Liver (tissue), 9 donors: Measurements from ENCODE around the gene PPP4R4. TPM values are rescaled to one million over a fixed set of nuclear protein-coding genes. Genes with fewer than 3 reads are reported as not detected.

Experiments used
- DNase-seq: peaks from one replicate; pipeline ENCODE4 v3.0.0-alpha.2; 2017; ENCODE audit warnings: low spot score
- H3K27ac ChIP-seq, 2 donors: one replicate each; pipeline ENCODE4 v1.7.0; 2013; ENCODE audit warnings: inconsistent platforms in 2 of 2, low read length in 2 of 2, control low read depth in 1 of 2, low read depth in 1 of 2, mild to moderate bottlenecking in 1 of 2
- H3K27me3 ChIP-seq, 4 donors: one replicate each; pipeline versions ENCODE4 v1.6.1 to v1.7.0; 2013; ENCODE audit warnings: low read length in 3 of 4, inconsistent platforms in 1 of 4, mild to moderate bottlenecking in 1 of 4, moderate library complexity in 1 of 4; ENCODE audit not compliant: control insufficient read depth in 4 of 4, insufficient read depth in 4 of 4
- H3K36me3 ChIP-seq, 4 donors: one replicate each; pipeline versions ENCODE4 v1.6.1 to v1.7.0; 2013; ENCODE audit warnings: low read length in 3 of 4, mild to moderate bottlenecking in 3 of 4, low read depth in 1 of 4, moderate library complexity in 1 of 4; ENCODE audit not compliant: control insufficient read depth in 4 of 4, insufficient read depth in 3 of 4
- H3K4me1 ChIP-seq, 4 donors: one replicate each; pipeline versions ENCODE4 v1.6.1 to v1.7.0; 2013; ENCODE audit warnings: low read length in 3 of 4, mild to moderate bottlenecking in 3 of 4, moderate library complexity in 1 of 4; ENCODE audit not compliant: control insufficient read depth in 4 of 4, insufficient read depth in 4 of 4
- H3K4me3 ChIP-seq, 3 donors: one replicate each; pipeline versions ENCODE4 v1.6.1 to v1.7.0; 2013; ENCODE audit warnings: low read length in 3 of 3, control low read depth in 1 of 3, low read depth in 1 of 3, mild to moderate bottlenecking in 1 of 3
- H3K9ac ChIP-seq, 2 donors: one replicate each; pipeline ENCODE4 v1.7.0; 2013; ENCODE audit warnings: low read length in 2 of 2, mild to moderate bottlenecking in 2 of 2, moderate library complexity in 2 of 2, control low read depth in 1 of 2, low read depth in 1 of 2
- H3K9me3 ChIP-seq, 4 donors: one replicate each; pipeline versions ENCODE4 v1.6.1 to v1.7.0; 2013; ENCODE audit warnings: low read length in 3 of 4; ENCODE audit not compliant: control insufficient read depth in 4 of 4
- EGR1 ChIP-seq, 2 donors: IDR thresholded peaks; 2 replicates each; pipeline ENCODE4 v1.6.1; 2016 to 2018; ENCODE audit warnings: antibody characterized with exemption in 2 of 2, low read depth in 2 of 2
- FOXA1 ChIP-seq: IDR thresholded peaks from 2 replicates; pipeline ENCODE4 v1.6.1; 2016; ENCODE audit warnings: antibody characterized with exemption
- FOXA2 ChIP-seq: IDR thresholded peaks from 2 replicates; pipeline ENCODE4 v1.6.1; 2016; ENCODE audit warnings: antibody characterized with exemption
- GABPA ChIP-seq, 2 donors: IDR thresholded peaks in 1 of 2; conservative IDR thresholded peaks in 1 of 2; 2 replicates each; pipeline ENCODE4 v1.6.1; 2016; ENCODE audit warnings: antibody characterized with exemption in 2 of 2, mild to moderate bottlenecking in 1 of 2, moderate library complexity in 1 of 2
- HNF4A ChIP-seq, 2 donors: conservative IDR thresholded peaks; 2 replicates each; pipeline ENCODE4 v1.6.1; 2016; ENCODE audit warnings: antibody characterized with exemption in 2 of 2, mild to moderate bottlenecking in 2 of 2
- HNF4G ChIP-seq: IDR thresholded peaks from 2 replicates; pipeline ENCODE4 v1.6.1; 2016; ENCODE audit warnings: antibody characterized with exemption
- JUND ChIP-seq, 2 donors: IDR thresholded peaks; 2 replicates each; pipeline ENCODE4 v1.6.1; 2016; ENCODE audit warnings: antibody characterized with exemption in 2 of 2
- NR2F2 ChIP-seq: IDR thresholded peaks from 2 replicates; pipeline ENCODE4 v1.6.1; 2016; ENCODE audit warnings: antibody characterized with exemption
- RAD21 ChIP-seq, 2 donors: IDR thresholded peaks; 2 replicates each; pipeline ENCODE4 v1.6.1; 2016; ENCODE audit warnings: antibody characterized with exemption in 2 of 2, mild to moderate bottlenecking in 2 of 2
- RXRA ChIP-seq, 2 donors: IDR thresholded peaks; 2 replicates each; pipeline ENCODE4 v1.6.1; 2017 to 2018; ENCODE audit warnings: antibody characterized with exemption in 2 of 2, mild to moderate bottlenecking in 1 of 2
- SP1 ChIP-seq: IDR thresholded peaks from 2 replicates; pipeline ENCODE4 v1.6.1; 2018; ENCODE audit warnings: antibody characterized with exemption, mild to moderate bottlenecking
- TAF1 ChIP-seq: conservative IDR thresholded peaks from 2 replicates; pipeline ENCODE4 v1.6.1; 2016; ENCODE audit warnings: antibody characterized with exemption, mild to moderate bottlenecking
- YY1 ChIP-seq: IDR thresholded peaks from 2 replicates; pipeline ENCODE4 v1.6.1; 2016; ENCODE audit warnings: antibody characterized with exemption, mild to moderate bottlenecking
- WGBS: extraction: QIAGEN DNeasy Blood & Tissue Kit; methylation state at CpG from one replicate; pipeline ENCODE4 v1.1.7; 2013; 5-methylcytosine and 5-hydroxymethylcytosine counted together
- polyA plus RNA-seq, 2 donors: library from polyadenylated mRNA; stranded (reverse) in 1 of 2; unstranded in 1 of 2; fragments of 200-250 nt in 1 of 2; fragments of >200 nt in 1 of 2; fragmentation: Nextera tagmentation in 1 of 2; extraction: Ambion mirVana in 1 of 2; gene quantifications; one replicate each; pipeline versions ENCODE4 v1.2.1 to v1.2.3, GENCODE V29; 2013 to 2015
- total RNA-seq, 2 donors: library from RNA; depleted of rRNA; stranded (reverse); fragments of >200 nt; gene quantifications; one replicate each; pipeline ENCODE4 v1.2.3, GENCODE V29; 2014
- TF ChIP-seq, protein P1 (sequence below): IDR thresholded peaks from 2 replicates; pipeline ENCODE4 v1.6.1; 2016; ENCODE audit warnings: antibody characterized with exemption, mild to moderate bottlenecking
- TF ChIP-seq, protein P2 (sequence below): IDR thresholded peaks from 2 replicates; pipeline ENCODE4 v1.6.1; 2016; ENCODE audit warnings: antibody characterized with exemption
- TF ChIP-seq, protein P3 (sequence below): IDR thresholded peaks from 2 replicates; pipeline ENCODE4 v1.6.1; 2016; ENCODE audit warnings: antibody characterized with exemption
- TF ChIP-seq, protein P4 (sequence below): fragments of 150-350 bp; IDR thresholded peaks from 2 replicates; pipeline ENCODE4 v1.5.1; 2017; ENCODE audit warnings: improper control_type of control experiment, low read depth, low read length; ENCODE audit not compliant: missing input control
- TF ChIP-seq, protein P5 (sequence below): IDR thresholded peaks from 2 replicates; pipeline ENCODE4 v1.6.1; 2016; ENCODE audit warnings: antibody characterized with exemption
- donor health status: healthy.
- donor health status: healthy.
- donor health status: healthy.
- donor health status: healthy.
- donor health status: healthy.

PPP4R4 gene
- total and polyA plus RNA-seq, 4 donors = 0.52 to 2.4 (median 0.99) TPM

DNA sequence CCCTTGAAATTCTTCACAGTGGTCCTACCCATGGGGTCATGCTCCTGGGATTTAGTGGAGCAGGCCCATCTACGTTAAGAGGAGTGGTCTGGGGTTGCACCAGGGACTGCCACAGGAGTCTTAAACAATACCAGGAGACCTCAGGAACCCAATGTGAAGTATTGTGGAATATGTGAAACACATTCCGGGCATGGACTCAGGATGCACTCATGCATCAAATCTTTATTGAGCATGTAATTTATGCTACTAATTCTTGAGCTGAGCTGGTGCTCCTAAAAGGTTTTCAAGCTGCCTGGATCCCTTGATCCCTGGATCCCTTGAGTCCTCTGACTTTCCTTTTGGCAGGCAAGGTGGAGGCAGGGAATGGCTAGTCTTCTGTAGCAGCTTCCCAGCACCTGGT is 110.1 kb downstream of the PPP4R4 start:
- Histone ChIP-seq H3K27me3 (no peaks in the 10 kb centered on the region), H3K9me3 (no peaks in the 10 kb centered on the region), H3K9ac (no peak overlapping the region), H3K4me1 (peaks cover 0 to 32% (median 20%) of the 10 kb centered on the region in 4 donors), H3K36me3 (peaks cover 9 to 43% (median 37%) of the 10 kb centered on the region in 4 donors), H3K27ac (no peak overlapping the region), H3K4me3 (no peak overlapping the region)
- no peak for DNase-seq
- no peak for TF ChIP-seq RXRA (IDR thresholded peaks at IDR 0.05)
- no peak for TF ChIP-seq TAF1
- TF ChIP-seq, protein P1, sequence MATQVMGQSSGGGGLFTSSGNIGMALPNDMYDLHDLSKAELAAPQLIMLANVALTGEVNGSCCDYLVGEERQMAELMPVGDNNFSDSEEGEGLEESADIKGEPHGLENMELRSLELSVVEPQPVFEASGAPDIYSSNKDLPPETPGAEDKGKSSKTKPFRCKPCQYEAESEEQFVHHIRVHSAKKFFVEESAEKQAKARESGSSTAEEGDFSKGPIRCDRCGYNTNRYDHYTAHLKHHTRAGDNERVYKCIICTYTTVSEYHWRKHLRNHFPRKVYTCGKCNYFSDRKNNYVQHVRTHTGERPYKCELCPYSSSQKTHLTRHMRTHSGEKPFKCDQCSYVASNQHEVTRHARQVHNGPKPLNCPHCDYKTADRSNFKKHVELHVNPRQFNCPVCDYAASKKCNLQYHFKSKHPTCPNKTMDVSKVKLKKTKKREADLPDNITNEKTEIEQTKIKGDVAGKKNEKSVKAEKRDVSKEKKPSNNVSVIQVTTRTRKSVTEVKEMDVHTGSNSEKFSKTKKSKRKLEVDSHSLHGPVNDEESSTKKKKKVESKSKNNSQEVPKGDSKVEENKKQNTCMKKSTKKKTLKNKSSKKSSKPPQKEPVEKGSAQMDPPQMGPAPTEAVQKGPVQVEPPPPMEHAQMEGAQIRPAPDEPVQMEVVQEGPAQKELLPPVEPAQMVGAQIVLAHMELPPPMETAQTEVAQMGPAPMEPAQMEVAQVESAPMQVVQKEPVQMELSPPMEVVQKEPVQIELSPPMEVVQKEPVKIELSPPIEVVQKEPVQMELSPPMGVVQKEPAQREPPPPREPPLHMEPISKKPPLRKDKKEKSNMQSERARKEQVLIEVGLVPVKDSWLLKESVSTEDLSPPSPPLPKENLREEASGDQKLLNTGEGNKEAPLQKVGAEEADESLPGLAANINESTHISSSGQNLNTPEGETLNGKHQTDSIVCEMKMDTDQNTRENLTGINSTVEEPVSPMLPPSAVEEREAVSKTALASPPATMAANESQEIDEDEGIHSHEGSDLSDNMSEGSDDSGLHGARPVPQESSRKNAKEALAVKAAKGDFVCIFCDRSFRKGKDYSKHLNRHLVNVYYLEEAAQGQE = no peak
- no peak for TF ChIP-seq JUND (IDR thresholded peaks at IDR 0.05)
- TF ChIP-seq, protein P2, sequence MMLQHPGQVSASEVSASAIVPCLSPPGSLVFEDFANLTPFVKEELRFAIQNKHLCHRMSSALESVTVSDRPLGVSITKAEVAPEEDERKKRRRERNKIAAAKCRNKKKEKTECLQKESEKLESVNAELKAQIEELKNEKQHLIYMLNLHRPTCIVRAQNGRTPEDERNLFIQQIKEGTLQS = no peak
- no peak for TF ChIP-seq HNF4G
- TF ChIP-seq FOXA1 = no peak
- TF ChIP-seq, protein P3, sequence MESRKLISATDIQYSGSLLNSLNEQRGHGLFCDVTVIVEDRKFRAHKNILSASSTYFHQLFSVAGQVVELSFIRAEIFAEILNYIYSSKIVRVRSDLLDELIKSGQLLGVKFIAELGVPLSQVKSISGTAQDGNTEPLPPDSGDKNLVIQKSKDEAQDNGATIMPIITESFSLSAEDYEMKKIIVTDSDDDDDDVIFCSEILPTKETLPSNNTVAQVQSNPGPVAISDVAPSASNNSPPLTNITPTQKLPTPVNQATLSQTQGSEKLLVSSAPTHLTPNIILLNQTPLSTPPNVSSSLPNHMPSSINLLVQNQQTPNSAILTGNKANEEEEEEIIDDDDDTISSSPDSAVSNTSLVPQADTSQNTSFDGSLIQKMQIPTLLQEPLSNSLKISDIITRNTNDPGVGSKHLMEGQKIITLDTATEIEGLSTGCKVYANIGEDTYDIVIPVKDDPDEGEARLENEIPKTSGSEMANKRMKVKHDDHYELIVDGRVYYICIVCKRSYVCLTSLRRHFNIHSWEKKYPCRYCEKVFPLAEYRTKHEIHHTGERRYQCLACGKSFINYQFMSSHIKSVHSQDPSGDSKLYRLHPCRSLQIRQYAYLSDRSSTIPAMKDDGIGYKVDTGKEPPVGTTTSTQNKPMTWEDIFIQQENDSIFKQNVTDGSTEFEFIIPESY = no peak
- TF ChIP-seq HNF4A (conservative IDR thresholded peaks at IDR 0.05) = no peak
- no peak for TF ChIP-seq YY1
- TF ChIP-seq SP1 = no peak
- TF ChIP-seq, protein P4, sequence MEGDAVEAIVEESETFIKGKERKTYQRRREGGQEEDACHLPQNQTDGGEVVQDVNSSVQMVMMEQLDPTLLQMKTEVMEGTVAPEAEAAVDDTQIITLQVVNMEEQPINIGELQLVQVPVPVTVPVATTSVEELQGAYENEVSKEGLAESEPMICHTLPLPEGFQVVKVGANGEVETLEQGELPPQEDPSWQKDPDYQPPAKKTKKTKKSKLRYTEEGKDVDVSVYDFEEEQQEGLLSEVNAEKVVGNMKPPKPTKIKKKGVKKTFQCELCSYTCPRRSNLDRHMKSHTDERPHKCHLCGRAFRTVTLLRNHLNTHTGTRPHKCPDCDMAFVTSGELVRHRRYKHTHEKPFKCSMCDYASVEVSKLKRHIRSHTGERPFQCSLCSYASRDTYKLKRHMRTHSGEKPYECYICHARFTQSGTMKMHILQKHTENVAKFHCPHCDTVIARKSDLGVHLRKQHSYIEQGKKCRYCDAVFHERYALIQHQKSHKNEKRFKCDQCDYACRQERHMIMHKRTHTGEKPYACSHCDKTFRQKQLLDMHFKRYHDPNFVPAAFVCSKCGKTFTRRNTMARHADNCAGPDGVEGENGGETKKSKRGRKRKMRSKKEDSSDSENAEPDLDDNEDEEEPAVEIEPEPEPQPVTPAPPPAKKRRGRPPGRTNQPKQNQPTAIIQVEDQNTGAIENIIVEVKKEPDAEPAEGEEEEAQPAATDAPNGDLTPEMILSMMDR = no peak
- TF ChIP-seq RAD21 (IDR thresholded peaks at IDR 0.05) = no peak
- no peak for TF ChIP-seq NR2F2
- no peak for TF ChIP-seq FOXA2
- TF ChIP-seq, protein P5, sequence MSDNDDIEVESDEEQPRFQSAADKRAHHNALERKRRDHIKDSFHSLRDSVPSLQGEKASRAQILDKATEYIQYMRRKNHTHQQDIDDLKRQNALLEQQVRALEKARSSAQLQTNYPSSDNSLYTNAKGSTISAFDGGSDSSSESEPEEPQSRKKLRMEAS = no peak
- no peak for TF ChIP-seq GABPA (IDR thresholded peaks at IDR 0.05 in 1 of 2, conservative IDR thresholded peaks at IDR 0.05 in 1 of 2)
- TF ChIP-seq EGR1 (IDR thresholded peaks at IDR 0.05; ENCODE audit: low read depth in 2 of 2) = no peak
- 93% methylated on average over 2 of the region's 2 CpGs for WGBS
